SH-SY5Y (cell line): Measurements from ENCODE around the gene PROKR2.

Experiments used
- GATA2 ChIP-seq: IDR thresholded peaks from 2 replicates; pipeline ENCODE4 v1.6.1; 2011; ENCODE audit warnings: mild to moderate bottlenecking, low read depth, low read length
- GATA3 ChIP-seq: IDR thresholded peaks from 2 replicates; pipeline ENCODE4 v1.6.1; 2011; ENCODE audit warnings: low read depth, mild to moderate bottlenecking, low read length, moderate library complexity

- no peak for TF ChIP-seq GATA2
- TF ChIP-seq GATA3 = no peak
These were observed 46.0 kb upstream of the PROKR2 start for GRCh38 chr20:5362771-5363170.
